ENCODE measurements around the gene PPP5C.

PPP5C gene

DNA sequence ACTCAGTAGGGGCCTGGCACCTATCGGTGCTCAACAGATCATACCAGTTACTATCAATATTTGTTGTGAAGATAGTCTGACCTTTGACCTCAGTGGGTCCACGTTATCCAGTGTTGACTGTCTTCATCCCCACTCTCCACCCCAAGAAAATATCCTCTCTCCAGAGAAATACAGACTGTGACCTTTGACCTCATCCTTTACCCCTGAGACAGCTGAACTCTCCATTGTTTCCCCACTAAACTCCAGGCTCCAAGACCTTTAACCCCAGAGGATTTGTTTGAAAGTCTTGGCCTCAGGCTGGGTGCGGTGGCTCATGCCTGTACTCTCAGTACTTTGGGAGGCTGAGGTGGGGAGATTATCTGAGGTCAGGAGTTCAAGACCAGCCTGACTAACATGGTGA lies 22.6 kb upstream of the PPP5C start:
- Histone ChIP-seq H3K27me3 (ENCODE audit: low read length) (no peaks in the 10 kb centered on the region), H2AFZ (ENCODE audit: low read depth, low read length, severe bottlenecking) (no peak overlapping the region), H4K20me1 (ENCODE audit: low read depth, low read length) (no peaks in the 10 kb centered on the region), H3K79me2 (ENCODE audit: insufficient read depth, low read length) (no peaks in the 10 kb centered on the region), H3K4me3 (ENCODE audit: insufficient read depth, low read length, poor library complexity, severe bottlenecking) (no peak overlapping the region), H3F3A (ENCODE audit: insufficient read depth) (no peaks in the 10 kb centered on the region), H3K36me3 (ENCODE audit: low read length) (no peaks in the 10 kb centered on the region), H3K4me2 (ENCODE audit: low read depth, low read length, poor library complexity, severe bottlenecking) (no peak overlapping the region), H3K9ac (ENCODE audit: low read length) (no peak overlapping the region), H3K9me2 (replicated peaks; ENCODE audit: insufficient read depth, low read length) (no peaks in the 10 kb centered on the region), H3K9me3 (ENCODE audit: insufficient read depth, low read length) (peaks cover 18% of the 10 kb centered on the region; the same call in 1 of the 2 replicates), H3K27ac (ENCODE audit: low read depth, low read length) (no peak overlapping the region)
- TF ChIP-seq CTCF (IDR thresholded peaks at IDR 0.05; ENCODE audit: insufficient read depth, low read length, poor library complexity, severe bottlenecking) (no peak), EZH2phosphoT487 (conservative IDR thresholded peaks at IDR 0.05; ENCODE audit: low read length) (no peak)

GRCh38 chr19:46326608-46327007 lies 20.3 kb upstream of the PPP5C start:
- Histone ChIP-seq H2AFZ (ENCODE audit: low read depth, low read length, severe bottlenecking) (no peak overlapping the region), H3K36me3 (ENCODE audit: low read length) (no peaks in the 10 kb centered on the region), H3K9ac (ENCODE audit: low read length) (no peak overlapping the region), H3K79me2 (ENCODE audit: insufficient read depth, low read length) (no peaks in the 10 kb centered on the region), H3K27ac (ENCODE audit: low read depth, low read length) (no peak overlapping the region), H3K9me2 (replicated peaks; ENCODE audit: insufficient read depth, low read length) (no peaks in the 10 kb centered on the region), H3K4me2 (ENCODE audit: low read depth, low read length, poor library complexity, severe bottlenecking) (no peak overlapping the region), H3K4me3 (ENCODE audit: insufficient read depth, low read length, poor library complexity, severe bottlenecking) (no peak overlapping the region), H4K20me1 (ENCODE audit: low read depth, low read length) (no peaks in the 10 kb centered on the region), H3F3A (ENCODE audit: insufficient read depth) (no peaks in the 10 kb centered on the region), H3K27me3 (ENCODE audit: low read length) (no peaks in the 10 kb centered on the region), H3K9me3 (ENCODE audit: insufficient read depth, low read length) (peaks cover 18% of the 10 kb centered on the region; the same call in 1 of the 2 replicates)
- TF ChIP-seq CTCF (IDR thresholded peaks at IDR 0.05; ENCODE audit: insufficient read depth, low read length, poor library complexity, severe bottlenecking) (no peak), EZH2phosphoT487 (conservative IDR thresholded peaks at IDR 0.05; ENCODE audit: low read length) (no peak)

- no peaks in the 10 kb centered on the region for H4K20me1 ChIP-seq (ENCODE audit: low read depth, low read length)
- no peak for TF ChIP-seq CTCF (IDR thresholded peaks at IDR 0.05; ENCODE audit: insufficient read depth, low read length, poor library complexity, severe bottlenecking)
- no peak for TF ChIP-seq EZH2phosphoT487 (conservative IDR thresholded peaks at IDR 0.05; ENCODE audit: low read length)
- H3F3A ChIP-seq (ENCODE audit: insufficient read depth): no peaks in the 10 kb centered on the region
- H3K9me2 ChIP-seq (replicated peaks; ENCODE audit: insufficient read depth, low read length): no peaks in the 10 kb centered on the region
- H3K79me2 ChIP-seq (ENCODE audit: insufficient read depth, low read length): no peaks in the 10 kb centered on the region
- H3K27me3 ChIP-seq (ENCODE audit: low read length): no peaks in the 10 kb centered on the region
- peaks cover 18% of the 10 kb centered on the region; the same call in 1 of the 2 replicates for H3K9me3 ChIP-seq (ENCODE audit: insufficient read depth, low read length)
- H2AFZ ChIP-seq (ENCODE audit: low read depth, low read length, severe bottlenecking): no peak overlapping the region
- H3K4me3 ChIP-seq (ENCODE audit: insufficient read depth, low read length, poor library complexity, severe bottlenecking): no peak overlapping the region
- no peak overlapping the region for H3K4me2 ChIP-seq (ENCODE audit: low read depth, low read length, poor library complexity, severe bottlenecking)
- no peak overlapping the region for H3K27ac ChIP-seq (ENCODE audit: low read depth, low read length)
- no peak overlapping the region for H3K9ac ChIP-seq (ENCODE audit: low read length)
- H3K36me3 ChIP-seq (ENCODE audit: low read length): no peaks in the 10 kb centered on the region
These were observed 18.8 kb upstream of the PPP5C start for GRCh38 chr19:46328079-46328478.

Data from SU-DHL-6 (cell line).